ENCODE results near the gene KCNQ2. TPM values are rescaled to one million over a fixed set of nuclear protein-coding genes. Genes with fewer than 3 reads are reported as not detected.

The KCNQ2 gene
- total RNA-seq: not detected in 2 replicates

DNA sequence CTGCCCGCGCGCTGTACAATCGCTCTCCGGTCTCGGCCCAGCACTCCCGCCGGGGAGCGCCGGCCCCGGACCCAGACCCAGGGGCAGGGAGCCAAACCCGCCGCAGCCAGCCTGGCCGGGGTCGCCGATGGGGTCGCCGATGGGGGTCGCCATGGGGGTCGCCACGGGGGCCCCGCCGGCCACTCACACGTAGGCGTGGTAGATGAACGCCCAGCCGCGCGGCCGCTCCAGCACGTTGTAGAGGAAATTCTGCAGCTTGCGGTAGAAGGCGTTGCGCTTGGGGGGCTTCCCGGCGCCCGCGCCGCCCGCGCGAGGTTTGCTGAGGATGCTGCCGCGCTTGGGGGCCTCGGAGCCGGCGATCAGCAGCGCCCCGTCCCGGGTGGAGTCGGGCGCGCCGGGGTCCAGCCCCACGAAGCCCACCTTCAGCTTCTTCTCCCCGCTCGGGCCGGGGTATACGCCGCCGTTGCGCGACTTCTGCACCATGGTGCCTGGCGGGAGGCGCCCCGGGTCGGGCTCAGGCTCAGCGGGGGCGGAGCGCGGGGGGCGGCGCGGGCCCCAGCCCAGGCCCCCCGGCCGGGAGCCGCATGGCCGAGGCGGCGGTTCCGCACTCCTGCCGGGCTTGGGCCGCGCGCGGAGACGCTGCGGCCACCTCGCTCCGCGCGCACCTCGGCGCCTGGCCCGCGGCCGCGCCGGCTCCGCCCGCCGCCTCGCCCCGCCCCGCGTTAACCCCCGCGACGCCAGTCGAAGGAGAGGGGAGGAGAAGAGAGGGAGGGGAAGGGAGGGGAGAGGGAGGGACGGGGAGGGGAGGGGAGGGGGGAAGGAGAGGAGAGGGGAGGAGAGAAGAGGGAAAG is at the start of gene KCNQ2:
Gene KCNQ2, minus strand, starts transcription at position 675 of the 851 bp plus-strand sequence. Its CDS starts 192 bp downstream, at position 483.
- H3K4me3 ChIP-seq (ENCODE audit: low read depth, low read length): no peak within 1 kb of the TSS
- no peak for FAIRE-seq
- peaks cover 23% of the 10 kb centered on the region for H3K27me3 ChIP-seq (ENCODE audit: control insufficient read depth, insufficient read depth, low read length)
- no peaks in the 10 kb centered on the region for H3K36me3 ChIP-seq (ENCODE audit: control insufficient read depth, insufficient read depth, low read length)
- TF ChIP-seq, protein P1, sequence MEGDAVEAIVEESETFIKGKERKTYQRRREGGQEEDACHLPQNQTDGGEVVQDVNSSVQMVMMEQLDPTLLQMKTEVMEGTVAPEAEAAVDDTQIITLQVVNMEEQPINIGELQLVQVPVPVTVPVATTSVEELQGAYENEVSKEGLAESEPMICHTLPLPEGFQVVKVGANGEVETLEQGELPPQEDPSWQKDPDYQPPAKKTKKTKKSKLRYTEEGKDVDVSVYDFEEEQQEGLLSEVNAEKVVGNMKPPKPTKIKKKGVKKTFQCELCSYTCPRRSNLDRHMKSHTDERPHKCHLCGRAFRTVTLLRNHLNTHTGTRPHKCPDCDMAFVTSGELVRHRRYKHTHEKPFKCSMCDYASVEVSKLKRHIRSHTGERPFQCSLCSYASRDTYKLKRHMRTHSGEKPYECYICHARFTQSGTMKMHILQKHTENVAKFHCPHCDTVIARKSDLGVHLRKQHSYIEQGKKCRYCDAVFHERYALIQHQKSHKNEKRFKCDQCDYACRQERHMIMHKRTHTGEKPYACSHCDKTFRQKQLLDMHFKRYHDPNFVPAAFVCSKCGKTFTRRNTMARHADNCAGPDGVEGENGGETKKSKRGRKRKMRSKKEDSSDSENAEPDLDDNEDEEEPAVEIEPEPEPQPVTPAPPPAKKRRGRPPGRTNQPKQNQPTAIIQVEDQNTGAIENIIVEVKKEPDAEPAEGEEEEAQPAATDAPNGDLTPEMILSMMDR (IDR thresholded peaks at IDR 0.05; ENCODE audit: insufficient read depth, low read length, severe bottlenecking): no peak
- no peak for DNase-seq (ENCODE audit: low read depth)

DNA sequence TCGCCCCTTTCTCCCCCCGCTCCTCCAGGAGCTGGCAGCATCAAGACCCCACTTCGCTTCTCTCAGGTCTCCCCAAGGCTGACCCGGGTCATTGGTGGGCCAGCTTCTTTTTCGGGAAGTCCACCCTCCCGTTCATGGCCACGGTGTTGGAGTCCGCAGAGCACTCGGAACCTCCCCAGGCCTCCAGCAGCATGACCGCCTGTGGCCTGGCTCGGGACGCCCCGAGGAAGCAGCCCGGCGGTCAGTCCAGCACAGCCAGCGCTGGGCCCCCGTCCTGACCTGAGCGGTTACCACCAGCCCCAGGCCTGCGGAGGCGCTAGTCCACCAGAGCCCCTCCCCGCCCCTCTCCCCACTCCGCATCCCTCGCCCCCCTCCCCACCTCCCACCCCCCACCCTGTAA is 49.1 kb upstream of the KCNQ2 start:
- FAIRE-seq (no peak), DNase-seq (ENCODE audit: low read depth) (no peak)
- peaks cover 19% of the 10 kb centered on the region for H3K36me3 ChIP-seq (ENCODE audit: control insufficient read depth, insufficient read depth, low read length)
- H3K27me3 ChIP-seq (ENCODE audit: control insufficient read depth, insufficient read depth, low read length): no peaks in the 10 kb centered on the region
- peak overlapping the region; percentile 88 for H3K4me3 ChIP-seq (ENCODE audit: low read depth, low read length)
- TF ChIP-seq, protein P1 (IDR thresholded peaks at IDR 0.05; ENCODE audit: insufficient read depth, low read length, severe bottlenecking): no peak

DNA sequence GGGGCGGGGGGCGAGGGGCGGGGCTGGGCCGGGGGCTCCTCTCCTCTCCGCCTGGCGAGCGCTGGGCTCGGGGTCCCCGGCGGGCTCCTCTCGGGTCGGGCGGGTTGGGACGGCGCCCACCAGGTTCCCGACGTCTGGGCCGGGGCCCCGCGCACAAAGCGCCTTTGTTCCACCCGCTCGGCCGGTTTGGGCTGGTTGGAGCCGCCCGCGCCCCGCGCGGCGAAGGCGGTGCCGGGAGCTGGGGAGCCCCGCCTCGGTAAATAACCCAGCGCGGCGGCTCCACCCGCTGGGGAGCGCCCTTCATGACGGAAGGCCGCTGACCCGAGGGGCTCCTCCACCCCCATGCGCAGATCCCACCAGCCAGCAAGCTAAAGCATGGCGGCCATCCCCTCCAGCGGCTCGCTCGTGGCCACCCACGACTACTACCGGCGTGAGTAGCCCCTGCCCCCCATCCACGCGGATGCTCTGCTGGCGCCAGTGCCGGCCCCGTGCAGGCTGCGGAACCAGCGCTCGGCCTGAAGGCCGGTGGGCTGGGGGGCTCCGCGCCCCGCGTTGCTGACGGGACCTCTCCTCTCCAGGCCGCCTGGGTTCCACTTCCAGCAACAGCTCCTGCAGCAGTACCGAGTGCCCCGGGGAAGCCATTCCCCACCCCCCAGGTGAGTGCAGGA is 48.6 kb upstream of the KCNQ2 start:
- peaks cover 19% of the 10 kb centered on the region for H3K36me3 ChIP-seq (ENCODE audit: control insufficient read depth, insufficient read depth, low read length)
- H3K4me3 ChIP-seq (ENCODE audit: low read depth, low read length): peak overlapping the region; percentile 88
- TF ChIP-seq, protein P1 (IDR thresholded peaks at IDR 0.05; ENCODE audit: insufficient read depth, low read length, severe bottlenecking): peak; percentile 10
- DNase-seq (ENCODE audit: low read depth) (peak; percentile 44), FAIRE-seq (no peak)
- H3K27me3 ChIP-seq (ENCODE audit: control insufficient read depth, insufficient read depth, low read length): no peaks in the 10 kb centered on the region

DNA sequence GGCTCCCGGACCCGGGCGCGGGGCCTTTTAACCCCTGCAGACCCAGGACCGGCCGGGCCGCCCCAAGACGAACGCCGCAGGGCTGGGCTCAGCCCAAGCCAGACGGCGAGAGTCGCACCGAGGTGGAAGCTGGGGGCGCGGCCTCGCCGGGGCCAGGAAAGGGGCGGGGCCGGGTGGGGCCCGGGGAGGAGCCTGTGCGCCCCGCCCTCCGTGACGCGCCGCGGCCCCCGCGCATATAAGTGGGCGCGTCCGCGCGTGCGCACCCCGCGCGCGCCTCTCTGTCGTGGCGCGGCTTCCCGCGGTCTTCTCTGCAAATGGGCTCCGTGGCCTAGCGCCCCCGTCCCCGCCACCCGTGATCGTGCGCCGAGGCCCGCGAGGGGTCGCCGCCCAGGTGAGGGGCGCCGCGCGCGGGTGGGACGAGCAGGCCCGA is 48.1 kb upstream of the KCNQ2 start, which contains the start of gene PPDPF:
Gene PPDPF, plus strand, starts transcription at position 262 of the 430 bp plus-strand sequence. CDS start 544 bp downstream, outside the sequence.
- Histone ChIP-seq H3K4me3 (ENCODE audit: low read depth, low read length) (peak within 1 kb of the TSS; percentile 88), H3K36me3 (ENCODE audit: control insufficient read depth, insufficient read depth, low read length) (peaks cover 19% of the 10 kb centered on the region), H3K27me3 (ENCODE audit: control insufficient read depth, insufficient read depth, low read length) (no peaks in the 10 kb centered on the region)
- DNase-seq (ENCODE audit: low read depth) (peak; percentile 28), FAIRE-seq (no peak)
- TF ChIP-seq, protein P1 (IDR thresholded peaks at IDR 0.05; ENCODE audit: insufficient read depth, low read length, severe bottlenecking): no peak

DNA sequence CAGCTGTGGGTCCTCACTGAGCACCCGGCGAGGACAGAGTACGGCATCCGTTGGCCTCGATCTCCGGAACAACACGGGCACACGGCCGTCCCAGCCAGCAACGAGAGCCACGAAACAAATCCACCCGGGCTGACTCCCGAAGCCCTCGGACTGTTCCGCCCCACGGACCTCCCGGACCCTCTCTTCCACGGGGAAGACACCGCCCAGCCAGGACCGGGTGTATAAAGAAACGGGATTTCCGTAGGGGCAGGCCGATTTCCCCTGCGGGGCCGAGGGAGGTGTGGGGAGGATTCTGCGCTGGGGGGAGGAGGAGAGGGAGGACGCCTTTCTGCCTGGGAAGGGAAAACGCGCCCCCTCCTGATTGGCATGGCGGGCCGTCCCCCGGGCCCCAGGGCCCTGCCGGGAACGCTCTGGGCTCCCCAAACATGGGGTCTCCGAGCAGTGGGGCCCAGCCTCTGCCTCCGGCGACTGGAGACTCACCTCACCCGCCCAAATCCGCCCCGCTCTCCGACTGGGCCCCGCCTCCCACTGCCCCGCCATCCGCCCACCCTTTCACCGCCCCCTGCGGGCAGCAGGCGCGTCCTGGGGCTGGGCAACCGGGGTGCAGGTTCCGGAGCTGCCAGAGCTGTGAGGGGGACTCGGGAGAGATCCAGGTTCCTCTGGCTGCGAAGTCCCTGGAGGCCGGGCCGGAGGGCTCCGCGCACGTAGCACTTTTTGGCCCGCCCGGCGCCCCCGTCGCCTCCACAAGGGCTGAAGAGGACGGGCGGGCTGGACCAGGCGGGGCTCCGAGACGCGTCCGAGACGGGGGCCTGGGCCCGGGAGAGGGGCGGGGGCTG is 47.4 kb upstream of the KCNQ2 start:
- TF ChIP-seq, protein P1 (IDR thresholded peaks at IDR 0.05; ENCODE audit: insufficient read depth, low read length, severe bottlenecking): peak; percentile 21
- FAIRE-seq: no peak
- DNase-seq (ENCODE audit: low read depth): peak; percentile 34
- Histone ChIP-seq H3K4me3 (ENCODE audit: low read depth, low read length) (peak overlapping the region; percentile 88), H3K27me3 (ENCODE audit: control insufficient read depth, insufficient read depth, low read length) (no peaks in the 10 kb centered on the region), H3K36me3 (ENCODE audit: control insufficient read depth, insufficient read depth, low read length) (peaks cover 19% of the 10 kb centered on the region)

All from bronchial epithelial cell (primary cell).